Pulmonary artery endothelial cell (primary cell): Measurements from ENCODE around the gene FUS. TPM values are rescaled to one million over a fixed set of nuclear protein-coding genes. Genes with fewer than 3 reads are reported as not detected.
"Not testable (repeated sequence)": the region's sequence is repeated elsewhere in the genome, so short reads cannot be mapped to it uniquely, and the experiment has no call there.

Experiments used
- DNase-seq: peaks from one replicate; pipeline ENCODE4 v3.0.0-alpha.2; 2011; ENCODE audit warnings: low read depth, low spot score
- total RNA-seq: library from RNA; depleted of rRNA; stranded (reverse); fragments of >200 nt; gene quantifications from 2 replicates; pipeline ENCODE4 v1.2.3, GENCODE V29; 2014

Gene FUS
- 42.0 and 61.1 TPM in 2 replicates for total RNA-seq

DNA sequence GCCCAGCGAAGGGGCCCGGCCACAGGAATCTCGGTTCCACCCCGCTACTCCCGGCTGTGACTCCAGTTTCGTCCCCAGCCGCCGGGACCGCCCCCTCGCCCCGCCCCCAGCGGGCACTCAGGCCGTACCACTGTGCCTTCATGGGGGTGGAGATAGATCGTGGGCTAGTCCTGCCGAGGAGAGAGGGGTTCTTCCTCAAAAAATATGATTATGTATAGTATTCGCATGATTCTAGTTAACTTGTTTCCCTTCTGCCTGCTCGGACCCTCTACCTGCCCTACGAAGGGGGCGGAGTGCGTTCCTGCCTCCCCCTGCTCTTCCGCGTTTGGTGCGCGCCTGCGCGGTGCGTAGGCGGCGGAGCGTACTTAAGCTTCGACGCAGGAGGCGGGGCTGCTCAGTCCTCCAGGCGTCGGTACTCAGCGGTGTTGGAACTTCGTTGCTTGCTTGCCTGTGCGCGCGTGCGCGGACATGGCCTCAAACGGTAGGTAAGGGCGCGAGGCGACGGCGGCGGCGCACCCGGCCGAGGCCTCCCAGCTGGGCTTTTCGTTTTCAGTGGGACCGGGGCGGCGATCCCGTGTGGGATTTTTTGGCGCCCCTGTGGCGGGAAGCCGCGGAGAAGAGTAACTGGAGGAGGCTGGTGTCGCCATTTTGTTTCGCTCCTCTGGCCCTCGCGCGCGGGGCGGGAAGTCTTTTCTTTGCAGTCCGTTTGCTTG, at the start of gene FUS:
TSS of gene FUS (plus strand) at position 393 of the 713 bp plus-strand sequence. CDS start at position 469, 76 bp downstream.
- DNase-seq: peak; percentile 49

DNA sequence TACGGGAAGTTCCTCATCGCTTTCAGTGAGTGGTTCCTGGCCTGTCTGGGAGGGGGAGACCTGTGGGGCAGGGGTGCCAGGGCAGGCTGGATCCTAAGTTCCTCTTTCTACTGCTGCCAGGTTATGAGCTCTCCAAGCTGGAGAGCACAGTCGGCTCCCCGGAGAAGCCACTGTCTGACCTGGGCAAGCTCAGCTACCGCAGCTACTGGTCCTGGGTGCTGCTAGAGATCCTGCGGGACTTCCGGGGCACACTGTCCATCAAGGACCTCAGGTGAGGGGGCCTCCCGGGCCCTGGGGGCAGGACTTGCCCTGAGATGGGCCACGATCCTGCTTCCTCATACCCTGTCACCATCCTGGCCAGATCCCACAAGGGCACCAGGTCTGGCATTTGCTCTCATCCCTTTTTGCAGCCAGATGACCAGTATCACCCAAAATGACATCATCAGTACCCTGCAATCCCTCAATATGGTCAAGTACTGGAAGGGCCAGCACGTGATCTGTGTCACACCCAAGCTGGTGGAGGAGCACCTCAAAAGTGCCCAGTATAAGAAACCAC, 49.5 kb upstream of the FUS start:
- no peak for DNase-seq

DNA sequence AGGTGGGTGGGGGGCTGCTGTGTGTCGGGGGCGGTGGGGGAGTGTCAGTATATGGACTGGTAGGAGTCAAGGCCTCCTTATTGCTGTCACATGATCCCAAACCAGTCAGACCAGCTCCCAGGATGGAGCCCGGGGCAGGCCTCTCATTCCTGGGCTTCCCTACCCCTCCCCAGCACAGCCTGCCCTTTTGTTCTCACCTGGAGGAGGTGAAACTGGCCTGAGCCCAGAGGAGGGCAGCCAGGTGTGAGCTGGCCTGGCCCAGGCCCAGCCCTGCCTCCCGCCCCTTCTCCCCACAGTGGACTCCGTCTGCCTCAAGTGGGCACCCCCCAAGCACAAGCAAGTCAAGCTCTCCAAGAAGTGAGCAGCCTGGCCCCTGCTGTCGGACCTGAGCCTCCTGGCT, 49.0 kb upstream of the FUS start:
- DNase-seq: no peak

DNA sequence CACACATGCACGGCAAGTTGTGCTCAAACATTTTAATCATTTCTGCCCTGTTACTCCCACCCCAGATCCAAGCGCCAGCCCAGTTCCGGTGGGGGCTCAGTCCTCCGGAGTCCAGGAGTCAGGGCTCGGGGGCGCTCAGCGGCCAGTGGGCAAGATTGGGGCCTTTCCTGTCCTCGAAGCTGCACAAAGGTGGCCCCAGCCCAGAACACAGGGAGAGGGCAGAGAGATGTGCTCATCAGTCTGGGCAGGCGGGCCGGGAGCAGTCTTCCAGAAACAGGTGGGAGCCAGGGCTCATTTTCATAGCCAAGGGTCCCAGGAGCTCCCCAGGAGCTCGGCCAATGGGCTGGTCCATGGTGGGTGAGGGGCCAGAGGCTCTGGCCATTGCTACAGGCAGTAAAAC, 48.5 kb upstream of the FUS start:
- DNase-seq: no peak

DNA sequence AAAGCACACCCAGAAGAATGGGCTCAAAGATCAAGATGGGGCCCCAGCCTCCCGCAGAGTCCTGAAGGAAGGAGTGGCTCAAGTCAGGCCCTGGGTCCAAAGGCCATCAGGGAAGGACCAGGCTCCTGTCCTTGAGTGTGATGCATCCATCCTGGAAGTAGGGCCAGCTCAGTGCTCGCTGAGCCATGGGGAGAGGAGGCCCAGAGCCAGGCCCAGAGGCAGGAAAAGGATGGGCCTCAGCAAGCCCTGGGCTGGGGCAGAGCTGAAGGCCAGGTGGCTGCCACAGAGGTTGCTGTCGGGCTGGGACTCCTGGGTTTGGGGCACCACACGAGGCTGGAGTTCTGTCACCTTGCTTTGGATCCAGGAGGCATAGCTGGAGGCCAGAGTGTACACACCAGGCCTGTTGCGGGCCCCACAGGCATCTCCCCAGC, 48.1 kb upstream of the FUS start:
- DNase-seq: no peak

DNA sequence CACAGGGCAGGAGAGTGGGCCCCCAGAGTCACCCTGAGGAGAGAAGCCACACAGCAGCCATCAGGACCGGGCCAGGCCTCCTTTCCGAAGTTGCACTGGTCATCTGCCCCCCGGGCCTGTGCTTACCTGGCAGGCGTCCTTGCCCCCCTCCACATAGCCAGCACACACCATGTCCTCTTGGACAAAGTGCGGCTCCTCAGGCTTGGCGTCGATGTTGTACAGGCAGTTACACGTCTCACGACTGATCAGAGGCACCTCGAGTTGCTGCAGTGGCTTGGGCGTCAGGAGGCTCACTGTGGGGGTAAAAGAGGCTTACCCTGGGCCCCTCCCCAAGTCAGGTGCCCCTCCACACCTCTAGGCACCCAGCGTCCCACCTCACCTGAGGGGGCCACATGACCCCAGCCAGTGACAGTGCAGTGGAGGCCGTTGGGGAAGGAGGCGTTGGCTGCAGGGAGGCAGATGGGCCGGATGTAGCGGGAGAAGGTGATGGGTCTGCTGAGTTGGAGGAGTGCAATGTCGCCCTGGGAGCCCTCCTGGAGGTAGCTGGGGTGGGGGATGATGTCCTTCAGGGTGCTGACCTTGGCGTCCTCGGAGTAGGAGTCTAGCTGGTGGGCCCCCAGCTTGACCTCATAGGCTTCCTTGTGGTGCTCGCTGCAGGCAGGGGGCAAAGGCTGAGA, 47.5 kb upstream of the FUS start:
- DNase-seq: no peak

DNA sequence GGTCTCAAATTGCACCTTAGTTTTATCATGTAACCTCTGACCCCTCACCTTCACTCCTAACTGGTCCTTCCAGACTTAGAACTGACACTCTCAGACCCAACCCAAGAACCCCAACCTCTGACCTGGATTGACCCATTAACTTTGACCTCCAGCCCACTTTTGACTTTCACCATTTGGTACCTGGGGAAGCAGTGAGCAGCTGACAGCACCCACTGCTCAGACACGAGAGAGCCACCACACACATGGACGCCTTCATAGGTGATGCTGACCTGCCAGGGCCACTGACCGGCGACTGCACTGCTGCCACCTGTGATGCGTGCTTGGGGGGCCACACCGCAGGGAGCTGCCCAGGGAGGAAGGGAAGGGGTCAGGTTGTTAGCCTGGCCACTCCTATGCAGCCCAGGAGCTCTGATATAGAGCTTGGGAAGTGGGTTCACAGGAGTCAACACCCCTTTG, 46.9 kb upstream of the FUS start:
- DNase-seq: no peak

DNA sequence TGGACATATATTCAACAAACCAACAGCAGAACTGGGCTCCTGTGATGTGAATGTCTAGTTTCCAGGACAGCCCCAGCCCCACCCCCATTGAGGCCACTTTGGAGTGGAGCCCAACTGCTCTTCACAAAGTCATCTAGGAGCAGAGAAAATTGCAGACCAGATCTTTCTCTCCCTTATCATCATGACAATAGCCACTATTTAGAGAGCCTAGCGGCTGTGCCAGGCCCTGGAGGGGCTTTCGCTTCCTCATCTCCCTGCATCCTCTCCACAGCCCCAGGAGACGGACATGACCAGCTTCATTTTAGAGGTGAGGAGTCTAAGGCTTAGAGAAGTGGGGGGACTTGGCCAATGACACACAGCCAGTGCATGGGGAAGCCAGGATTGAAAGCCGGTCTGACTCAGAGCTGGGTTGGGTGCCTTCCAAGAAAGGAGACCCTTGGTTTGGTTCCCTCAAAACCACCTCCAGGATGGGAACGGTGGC, 45.8 kb upstream of the FUS start:
- DNase-seq: no peak

DNA sequence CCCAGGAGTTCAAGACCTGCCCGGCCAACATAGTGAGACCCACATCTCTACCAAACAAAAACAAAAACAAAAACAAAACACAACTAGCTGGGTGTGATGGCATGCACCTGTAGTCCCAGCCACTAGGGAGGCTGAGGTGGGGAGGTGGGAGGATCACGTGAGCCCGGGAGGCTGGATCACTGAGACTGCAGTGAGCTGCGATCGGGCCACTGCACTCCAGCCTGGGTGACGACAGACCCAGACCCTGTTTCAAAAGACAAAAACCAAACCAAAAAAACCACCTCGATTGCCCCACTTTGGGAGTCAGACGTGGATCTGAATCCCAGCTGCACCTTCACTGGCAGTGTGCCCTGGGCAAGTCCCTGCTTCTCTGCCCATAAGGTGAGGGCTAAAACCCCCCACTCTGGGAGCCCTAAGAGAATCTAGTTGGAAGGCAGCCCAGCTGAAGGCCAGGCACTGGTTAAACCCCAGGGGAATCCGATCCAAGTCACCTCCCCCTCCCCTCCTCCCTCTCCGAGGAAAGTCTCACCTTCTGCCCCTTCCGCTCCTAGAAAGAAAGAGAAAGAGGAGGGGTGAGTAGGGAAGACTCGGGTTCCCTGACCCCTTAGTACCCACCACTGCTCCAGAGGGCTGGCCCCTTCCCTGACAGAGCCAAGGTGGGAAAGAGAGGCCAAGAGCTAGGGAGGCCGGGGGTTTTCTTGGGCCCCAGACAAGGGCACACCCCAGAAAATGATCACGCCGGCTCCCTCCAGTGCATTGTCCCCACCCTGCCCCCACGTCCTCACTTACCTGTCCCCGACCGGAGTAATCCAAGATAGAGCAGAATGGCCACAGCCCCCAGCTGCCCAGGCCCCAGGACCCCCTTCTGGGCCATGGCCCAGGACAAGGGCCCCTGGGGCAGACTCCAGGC, 45.1 kb upstream of the FUS start:
- DNase-seq: no peak

DNA sequence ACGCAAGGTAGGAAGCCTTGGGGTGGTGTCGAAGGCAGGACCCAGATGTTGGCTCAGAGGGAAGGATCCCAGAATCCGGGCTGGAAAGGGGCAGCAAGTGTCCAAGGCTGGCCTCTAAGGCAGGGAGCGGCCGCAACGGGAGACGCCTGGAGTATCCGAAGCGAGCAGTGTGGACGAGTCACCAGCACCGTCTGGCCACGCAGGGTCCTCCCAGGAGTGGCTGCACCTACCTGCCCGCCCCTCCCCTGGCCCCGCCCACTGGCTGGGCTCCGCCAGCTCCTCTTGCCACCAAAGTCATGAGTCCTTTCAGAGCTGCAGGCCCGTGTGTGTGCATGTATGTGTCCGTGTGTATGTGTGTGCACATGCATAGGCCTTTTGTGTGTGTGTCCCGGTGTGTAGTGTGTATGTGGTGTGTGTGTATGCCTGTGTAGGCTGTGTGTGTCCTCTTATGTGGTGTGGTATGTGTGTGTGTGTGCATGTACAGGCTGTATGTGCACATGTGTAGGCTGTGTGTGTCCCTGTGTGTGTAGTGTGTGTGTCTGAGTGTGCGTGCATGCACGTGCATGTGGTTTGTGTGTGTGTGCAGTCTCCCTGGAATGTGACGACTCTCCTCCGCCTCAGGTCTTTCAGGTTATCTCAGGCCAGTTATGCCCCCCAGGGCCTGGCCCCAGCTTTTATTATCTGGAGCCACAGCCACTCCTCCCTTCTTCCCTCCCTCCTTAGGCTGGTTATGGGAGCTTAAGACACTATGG, 44.2 kb upstream of the FUS start, which contains the start of gene PRSS8:
TSS of gene PRSS8 (minus strand) at position 193 of the 752 bp plus-strand sequence. CDS start 229 bp downstream, outside the sequence.
- no peak for DNase-seq

DNA sequence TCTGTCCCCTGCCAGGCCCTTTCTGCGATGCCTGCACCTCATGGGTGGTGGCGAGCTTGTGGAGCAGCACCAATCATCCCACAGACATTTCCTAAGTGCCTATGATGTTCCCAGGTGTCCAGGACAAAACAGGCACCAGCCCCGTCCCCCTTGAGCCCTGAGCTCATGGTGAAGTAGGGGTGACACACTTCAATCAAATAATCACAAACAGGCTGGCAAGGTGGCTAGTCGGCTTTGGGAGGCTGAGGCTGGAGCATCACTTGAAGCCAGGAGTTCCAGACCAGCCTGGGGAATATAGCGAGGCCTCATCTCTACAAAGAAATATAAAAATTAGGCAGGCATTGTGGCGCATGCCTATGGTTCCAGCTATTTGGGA, 43.7 kb upstream of the FUS start:
- DNase-seq: no peak

DNA sequence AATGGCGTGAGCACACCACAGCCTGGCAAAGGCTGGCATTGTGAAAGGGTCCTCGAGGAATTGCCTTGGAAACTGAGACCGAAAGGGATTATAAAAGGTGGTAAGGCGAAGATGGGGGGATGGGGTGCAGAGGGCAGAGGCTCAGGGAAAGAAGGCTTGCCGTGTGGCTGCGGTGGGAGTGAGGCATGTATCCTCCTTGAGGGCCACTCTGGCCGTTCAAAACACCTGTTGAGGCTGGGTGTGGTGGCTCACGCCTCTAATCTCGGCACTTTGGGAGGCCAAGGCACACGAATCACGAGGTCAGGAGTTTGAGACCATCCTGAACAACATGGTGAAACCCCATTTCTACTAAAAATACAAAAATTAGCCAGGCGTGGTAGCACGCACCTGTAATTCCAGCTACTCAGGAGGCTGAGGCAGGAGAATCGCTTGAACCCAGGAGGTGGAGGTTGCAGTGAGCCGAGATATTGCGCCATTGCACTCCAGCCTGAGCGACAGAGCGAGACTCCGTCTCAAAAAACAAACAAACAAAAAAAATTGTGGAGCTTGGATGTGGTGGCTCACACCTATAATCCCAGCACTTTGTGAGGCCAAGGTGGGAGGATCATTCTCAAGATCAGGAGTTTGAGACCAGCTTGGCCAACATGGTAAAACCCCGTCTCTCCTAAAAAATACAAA, 43.0 kb upstream of the FUS start:
- DNase-seq: not testable (repeated sequence)

DNA sequence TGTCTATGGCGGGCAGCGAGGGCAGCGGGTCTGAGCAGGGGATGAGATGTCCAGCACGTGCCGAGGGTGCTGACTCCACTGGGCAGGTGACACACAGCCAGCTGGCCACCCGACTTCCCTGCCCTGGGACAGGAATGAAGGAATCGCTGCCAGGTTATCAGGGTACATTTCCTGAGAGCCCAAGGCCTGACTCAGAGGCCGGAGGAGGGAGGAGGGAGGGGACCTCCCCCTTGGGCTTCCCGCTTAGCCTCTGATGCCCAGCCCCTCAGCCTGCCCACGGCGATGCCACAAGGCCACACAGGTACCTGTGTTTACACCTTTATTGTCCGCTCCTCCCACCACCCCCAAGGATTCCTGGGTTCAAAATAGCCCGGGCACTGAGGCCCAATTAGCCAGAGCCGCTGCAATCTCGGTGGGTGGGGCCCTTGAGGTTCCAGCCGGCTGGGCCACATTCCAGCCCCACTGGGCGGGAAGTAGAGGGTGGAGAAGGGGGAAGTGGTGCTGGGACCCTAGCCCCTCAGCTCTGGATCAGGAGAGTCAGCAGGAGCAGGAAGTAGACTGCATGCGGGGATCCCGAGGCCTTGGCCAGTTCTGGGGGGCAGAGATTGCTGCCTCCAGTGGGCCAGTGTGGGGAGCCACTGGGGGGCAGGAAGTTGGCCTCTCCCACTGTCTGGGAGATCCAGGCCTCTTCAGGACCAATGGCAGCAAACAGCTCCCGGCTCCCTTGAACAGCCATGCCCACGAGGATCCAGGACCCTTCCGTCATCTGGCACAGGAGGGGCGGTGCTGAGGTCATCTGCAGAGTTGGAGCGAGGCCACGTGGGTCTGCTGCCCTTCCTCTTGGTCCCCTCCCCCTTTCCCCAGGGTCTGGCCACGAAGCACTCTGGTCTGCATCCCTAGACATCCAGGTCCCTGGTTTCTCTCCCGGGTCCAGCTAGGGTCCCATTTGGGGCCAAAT, 41.0 kb upstream of the FUS start:
- DNase-seq: peak; percentile 44

DNA sequence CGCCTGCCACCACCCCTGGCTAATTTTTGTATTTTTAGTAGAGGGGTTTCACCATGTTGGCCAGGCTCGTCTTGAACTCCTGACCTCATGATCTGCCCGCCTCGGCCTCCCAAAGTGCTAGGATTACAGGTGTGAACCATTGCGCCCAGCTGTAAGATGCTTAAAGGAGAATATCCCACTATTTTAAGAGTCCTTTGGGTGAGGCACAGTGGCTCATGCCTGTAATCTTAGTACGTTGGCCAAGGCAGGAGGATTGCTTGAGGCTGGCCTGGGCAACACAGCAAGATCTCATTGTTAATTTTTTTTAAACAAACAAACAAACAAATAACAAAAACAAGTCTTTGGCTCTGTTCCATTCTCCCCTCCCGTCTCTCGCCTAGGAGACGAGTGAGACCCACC, 38.9 kb upstream of the FUS start:
- DNase-seq: not testable (repeated sequence)

DNA sequence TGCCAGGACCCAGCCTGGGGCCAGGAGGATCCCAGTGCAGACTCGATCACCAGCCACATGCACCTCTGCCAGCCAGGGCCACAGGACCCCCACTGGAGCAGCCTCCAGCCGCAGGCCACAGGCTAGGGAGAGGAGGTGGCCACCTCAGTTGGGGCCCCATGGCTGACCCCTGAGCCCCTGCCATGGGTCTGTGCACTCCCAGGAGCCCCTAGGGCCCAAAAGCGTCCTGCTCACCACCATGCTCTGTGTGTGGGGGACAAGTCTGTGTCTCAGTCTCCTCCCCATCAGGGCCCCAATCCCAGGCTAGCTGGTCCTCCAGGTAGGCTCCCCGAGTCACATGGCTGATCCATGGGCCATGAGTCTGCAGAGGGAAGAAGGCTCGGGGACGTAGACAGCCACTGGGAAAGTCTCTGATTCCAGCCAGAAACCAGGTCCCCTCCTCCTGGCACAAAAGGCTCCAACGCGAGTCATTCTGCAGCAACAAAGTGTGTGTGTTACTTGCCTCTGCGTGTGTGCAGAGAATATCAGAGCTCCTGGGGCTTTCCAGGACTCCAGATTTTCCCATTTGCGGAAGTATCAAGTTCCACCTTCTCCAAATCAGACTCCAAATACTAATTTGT, 38.3 kb upstream of the FUS start:
- DNase-seq: peak; percentile 27

DNA sequence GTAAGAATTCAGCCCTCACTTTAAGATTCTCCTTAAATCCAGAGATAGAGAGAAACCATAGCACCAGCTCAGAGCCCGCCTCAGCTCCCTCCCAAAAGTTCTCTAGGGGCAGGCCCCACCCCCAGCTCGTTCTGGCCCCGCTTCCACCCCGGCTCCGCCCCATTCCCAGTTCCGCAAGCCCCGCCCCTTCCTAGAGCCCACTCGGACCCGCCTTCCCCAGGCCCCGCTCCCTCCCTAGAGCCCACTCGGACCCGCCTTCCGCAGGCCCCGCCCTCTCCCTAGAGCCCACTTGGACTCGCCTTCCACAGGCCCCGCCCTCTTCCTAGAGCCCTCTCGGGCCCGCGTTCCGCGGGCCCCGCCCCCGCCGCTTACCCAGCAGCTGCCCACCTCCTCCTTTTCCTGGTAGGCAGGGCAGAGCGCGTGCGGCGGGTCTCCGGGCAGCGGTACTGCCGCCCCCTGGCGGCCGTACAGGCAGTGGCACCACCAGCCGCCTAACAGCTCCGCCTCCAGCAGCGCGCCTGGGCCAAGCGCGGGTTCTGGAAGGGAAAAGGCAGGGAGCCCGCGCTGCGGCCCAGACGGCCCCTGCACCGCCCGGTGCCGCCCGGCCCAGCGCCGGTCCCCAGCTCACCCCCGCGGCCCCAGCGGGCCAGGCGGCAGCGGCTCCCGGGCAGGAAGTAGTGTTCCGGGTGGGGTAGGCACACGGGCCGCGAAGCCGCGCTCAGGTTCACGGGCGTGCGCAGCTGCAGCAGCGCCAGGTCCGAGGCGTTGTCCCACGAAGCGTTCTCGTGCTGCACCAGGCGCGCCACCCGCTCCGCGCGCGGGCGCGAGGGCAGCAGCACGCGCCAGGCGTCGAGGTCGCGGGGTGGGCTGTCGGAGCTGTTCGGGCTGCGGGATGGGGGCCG, 37.6 kb upstream of the FUS start:
- DNase-seq: peak; percentile 93

DNA sequence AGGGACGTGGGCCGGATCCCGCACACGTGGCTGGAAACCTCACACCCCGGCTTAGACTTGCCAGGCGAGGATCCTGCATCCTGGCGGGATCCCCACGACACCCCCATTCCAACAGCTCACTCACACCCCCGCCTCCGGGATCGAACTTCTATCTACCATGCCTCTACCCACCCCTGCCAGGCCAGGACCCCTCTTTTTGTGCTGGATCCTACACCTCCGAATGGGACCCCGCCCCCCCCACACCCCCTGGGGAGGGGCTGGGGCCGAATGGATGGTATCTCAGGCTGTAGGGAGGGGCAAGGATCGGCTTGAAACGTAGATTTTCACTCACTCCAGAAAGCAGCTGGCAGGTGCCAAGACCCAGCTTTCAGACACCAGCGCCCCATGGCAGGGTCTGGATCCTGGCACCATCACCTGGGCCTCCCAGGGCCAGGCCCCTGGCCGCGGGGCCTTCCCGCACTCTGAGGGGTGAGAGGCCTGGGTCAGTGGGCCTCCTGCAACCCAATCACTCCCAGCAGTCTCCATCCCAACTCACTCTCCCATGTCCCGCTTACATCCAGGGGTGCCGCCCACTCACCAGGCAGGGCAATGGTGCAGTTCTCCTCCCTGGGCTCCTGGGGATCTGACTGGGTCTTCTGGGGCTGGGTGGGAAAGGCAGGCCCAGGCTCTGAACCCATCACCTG, 36.8 kb upstream of the FUS start:
- no peak for DNase-seq
